HEK293 (cell line): ENCODE data around the gene RPS10.

Experiments used
- CTCF ChIA-PET: fragments of 350-600 bp; formaldehyde crosslinking; extraction: SDS; loops from one replicate; lab custom pipeline; 2021; ENCODE audit warnings: antibody characterized with exemption; lab: Yijun Ruan, JAX
- POLR2A ChIA-PET: fragments of 300-600 bp; formaldehyde crosslinking; extraction: SDS; loops from one replicate; lab custom pipeline; 2020; ENCODE audit warnings: antibody characterized with exemption, inconsistent platforms; lab: Yijun Ruan, JAX
- H3K27ac ChIP-seq: fragments of 200-500 bp; sonication (Bioruptor generic); 2 replicates; pipeline ENCODE4 v1.5.1; 2014; ENCODE audit warnings: low read depth, low read length, control low read depth, inconsistent platforms; ENCODE audit errors: extremely low read depth
- H3K36me3 ChIP-seq, 2 experiments: fragments of 200-500 bp in 1 of 2; sonication (Bioruptor generic) in 1 of 2; 1 replicate in 1 of 2; 2 replicates in 1 of 2; pipeline ENCODE4 v1.5.1; 2014 to 2017; ENCODE audit warnings: inconsistent platforms in 2 of 2, low read length in 2 of 2; ENCODE audit not compliant: control insufficient read depth in 2 of 2, insufficient read depth in 1 of 2
- H3K4me1 ChIP-seq: fragments of 200-500 bp; sonication (Bioruptor generic); 2 replicates; pipeline ENCODE4 v1.5.1; 2014; ENCODE audit warnings: mild to moderate bottlenecking, low read length, inconsistent platforms; ENCODE audit not compliant: control insufficient read depth, insufficient read depth
- H3K4me3 ChIP-seq: 2 replicates; pipeline ENCODE4 v1.5.1; 2011; ENCODE audit warnings: low read depth, mild to moderate bottlenecking, control low read depth, low read length, moderate library complexity
- H3K9me3 ChIP-seq: fragments of 200-500 bp; sonication (Bioruptor generic); 2 replicates; pipeline ENCODE4 v1.5.1; 2014; ENCODE audit warnings: low read depth, low read length, inconsistent platforms; ENCODE audit not compliant: control insufficient read depth, insufficient read depth
- EGR2 ChIP-seq: fragments of 450-650 bp; formaldehyde crosslinking; IDR thresholded peaks from 2 replicates; pipeline ENCODE4 v1.5.1; 2016; ENCODE audit warnings: low read depth, missing biosample characterization, missing genetic modification characterization
- IKZF3 ChIP-seq: fragments of 450-650 bp; IDR thresholded peaks from 2 replicates; pipeline ENCODE4 v1.5.0; 2018; ENCODE audit warnings: missing biosample characterization, mild to moderate bottlenecking, missing genetic modification characterization, moderate library complexity
- KLF10 ChIP-seq: fragments of 450-650 bp; IDR thresholded peaks from 2 replicates; pipeline ENCODE4 v1.5.1; 2018; ENCODE audit warnings: missing biosample characterization, mild to moderate bottlenecking, missing genetic modification characterization
- PRDM1 ChIP-seq: fragments of 450-650 bp; formaldehyde crosslinking; IDR thresholded peaks from 2 replicates; pipeline ENCODE4; 2016; ENCODE audit warnings: missing biosample characterization, missing genetic modification characterization
- SP3 ChIP-seq: fragments of 450-650 bp; formaldehyde crosslinking; IDR thresholded peaks from 2 replicates; pipeline ENCODE4 v1.5.1; 2016; ENCODE audit warnings: missing biosample characterization, missing genetic modification characterization
- TRIM28 ChIP-seq: IDR thresholded peaks from 2 replicates; pipeline ENCODE4 v1.6.1; 2011; ENCODE audit warnings: low read length, control low read depth, borderline replicate concordance
- ZBTB1 ChIP-seq: fragments of 450-650 bp; formaldehyde crosslinking; IDR thresholded peaks from 2 replicates; pipeline ENCODE4 v1.5.1; 2016; ENCODE audit warnings: missing biosample characterization, missing genetic modification characterization
- ZBTB20 ChIP-seq: fragments of 450-650 bp; formaldehyde crosslinking; IDR thresholded peaks from 2 replicates; pipeline ENCODE4 v1.5.1; 2016; ENCODE audit warnings: missing biosample characterization, missing genetic modification characterization
- ZFP3 ChIP-seq: fragments of 450-650 bp; formaldehyde crosslinking; IDR thresholded peaks from 2 replicates; pipeline ENCODE4 v1.5.1; 2016; ENCODE audit warnings: low read depth, missing biosample characterization, missing genetic modification characterization
- ZNF16 ChIP-seq: fragments of 450-650 bp; formaldehyde crosslinking; IDR thresholded peaks from 2 replicates; pipeline ENCODE4 v1.5.1; 2016; ENCODE audit warnings: low read depth, missing biosample characterization, missing genetic modification characterization
- ZNF324 ChIP-seq: fragments of 450-650 bp; formaldehyde crosslinking; IDR thresholded peaks from 2 replicates; pipeline ENCODE4 v1.5.1; 2016; ENCODE audit warnings: missing biosample characterization, missing genetic modification characterization
- ZNF394 ChIP-seq: fragments of 450-650 bp; formaldehyde crosslinking; IDR thresholded peaks from 2 replicates; pipeline ENCODE4 v1.5.1; 2016; ENCODE audit warnings: missing biosample characterization, missing genetic modification characterization, mild to moderate bottlenecking, moderate library complexity, borderline replicate concordance
- ZNF473 ChIP-seq: fragments of 450-650 bp; formaldehyde crosslinking; IDR thresholded peaks from 2 replicates; pipeline ENCODE4 v1.5.1; 2017; ENCODE audit warnings: missing biosample characterization, missing genetic modification characterization
- ZNF501 ChIP-seq: fragments of 450-650 bp; formaldehyde crosslinking; IDR thresholded peaks from 2 replicates; pipeline ENCODE4 v1.5.1; 2016; ENCODE audit warnings: missing biosample characterization, missing genetic modification characterization
- ZNF514 ChIP-seq: fragments of 450-650 bp; formaldehyde crosslinking; IDR thresholded peaks from 2 replicates; pipeline ENCODE4 v1.5.1; 2016; ENCODE audit warnings: missing biosample characterization, missing genetic modification characterization
- ZNF560 ChIP-seq: fragments of 450-650 bp; formaldehyde crosslinking; IDR thresholded peaks from 2 replicates; pipeline ENCODE4 v1.5.1; 2017; ENCODE audit warnings: missing biosample characterization, missing genetic modification characterization, borderline replicate concordance
- ZNF585B ChIP-seq: fragments of 450-650 bp; formaldehyde crosslinking; IDR thresholded peaks from 2 replicates; pipeline ENCODE4 v1.5.1; 2016; ENCODE audit warnings: missing biosample characterization, missing genetic modification characterization
- ZNF660 ChIP-seq: fragments of 450-650 bp; IDR thresholded peaks from 2 replicates; pipeline ENCODE4 v1.5.1; 2018; ENCODE audit warnings: missing biosample characterization, mild to moderate bottlenecking, missing genetic modification characterization
- ZNF76 ChIP-seq: fragments of 450-650 bp; formaldehyde crosslinking; IDR thresholded peaks from 2 replicates; pipeline ENCODE4; 2016; ENCODE audit warnings: low read depth, missing biosample characterization, missing genetic modification characterization, borderline replicate concordance
- TF ChIP-seq, protein P1 (sequence below): fragments of 450-650 bp; IDR thresholded peaks from 2 replicates; pipeline ENCODE4 v1.5.1; 2018; ENCODE audit warnings: missing biosample characterization, mild to moderate bottlenecking, missing genetic modification characterization
- TF ChIP-seq, protein P2 (sequence below): fragments of 450-650 bp; formaldehyde crosslinking; IDR thresholded peaks from 2 replicates; pipeline ENCODE4 v1.5.1; 2016; ENCODE audit warnings: missing biosample characterization, missing genetic modification characterization
- TF ChIP-seq, protein P3 (sequence below): IDR thresholded peaks from 2 replicates; pipeline ENCODE4 v1.6.1; 2011; ENCODE audit warnings: mild to moderate bottlenecking, low read depth, low read length, borderline replicate concordance
- TF ChIP-seq, protein P4 (sequence below): fragments of 450-650 bp; formaldehyde crosslinking; IDR thresholded peaks from 2 replicates; pipeline ENCODE4 v1.5.1; 2016; ENCODE audit warnings: missing biosample characterization, missing genetic modification characterization
- TF ChIP-seq, protein P5 (sequence below): fragments of 450-650 bp; formaldehyde crosslinking; IDR thresholded peaks from 2 replicates; pipeline ENCODE4 v1.5.1; 2016; ENCODE audit warnings: missing biosample characterization, missing genetic modification characterization
- TF ChIP-seq, protein P6 (sequence below): fragments of 450-650 bp; formaldehyde crosslinking; IDR thresholded peaks from 2 replicates; pipeline ENCODE4 v1.5.1; 2016; ENCODE audit warnings: missing biosample characterization, missing genetic modification characterization

The RPS10 gene

DNA sequence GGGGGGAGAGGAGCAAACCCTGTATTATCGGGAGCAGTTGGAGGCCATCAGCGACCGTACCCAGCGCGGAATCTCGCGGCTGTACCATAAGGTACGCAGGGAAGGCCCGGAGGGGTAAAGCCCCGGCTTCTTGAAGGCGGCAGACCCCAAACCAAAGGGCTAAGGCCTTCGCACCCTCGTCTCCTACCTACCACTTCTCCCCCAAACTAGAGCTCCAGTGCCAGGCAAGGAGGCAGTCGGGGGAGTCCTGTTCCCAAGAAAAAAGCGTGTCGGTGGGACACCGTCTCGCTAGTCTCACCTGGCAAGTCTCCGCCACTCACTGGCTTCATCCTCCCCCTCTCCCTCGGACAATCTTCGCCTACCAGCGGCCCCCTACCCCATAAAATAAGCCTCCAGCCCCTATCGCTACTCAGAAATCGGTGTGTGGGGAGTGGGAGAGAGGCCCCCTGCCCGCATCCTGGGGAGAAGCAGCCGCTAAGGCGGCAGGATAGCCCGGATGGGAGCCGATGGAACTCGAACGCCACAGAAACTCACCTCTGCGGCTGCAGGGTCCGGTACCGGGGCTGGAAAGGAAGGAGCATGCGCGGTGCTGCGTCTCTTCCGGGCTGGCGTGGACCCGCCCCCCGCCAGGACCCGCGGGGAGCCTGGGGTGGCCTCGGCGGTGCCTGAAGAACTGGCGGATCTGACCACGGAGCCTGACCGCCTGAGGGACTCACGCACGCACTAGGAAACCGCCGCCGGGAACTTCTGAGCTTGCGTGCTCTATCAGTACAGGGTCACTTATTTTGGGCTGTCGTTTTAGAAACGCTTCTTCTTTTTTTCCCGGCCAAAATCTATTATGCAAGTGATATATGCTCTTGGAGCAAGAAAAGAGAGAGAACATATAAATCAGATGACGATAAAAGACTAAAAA lies at the start of gene RPS10 (continued):
- TF ChIP-seq, protein P1, sequence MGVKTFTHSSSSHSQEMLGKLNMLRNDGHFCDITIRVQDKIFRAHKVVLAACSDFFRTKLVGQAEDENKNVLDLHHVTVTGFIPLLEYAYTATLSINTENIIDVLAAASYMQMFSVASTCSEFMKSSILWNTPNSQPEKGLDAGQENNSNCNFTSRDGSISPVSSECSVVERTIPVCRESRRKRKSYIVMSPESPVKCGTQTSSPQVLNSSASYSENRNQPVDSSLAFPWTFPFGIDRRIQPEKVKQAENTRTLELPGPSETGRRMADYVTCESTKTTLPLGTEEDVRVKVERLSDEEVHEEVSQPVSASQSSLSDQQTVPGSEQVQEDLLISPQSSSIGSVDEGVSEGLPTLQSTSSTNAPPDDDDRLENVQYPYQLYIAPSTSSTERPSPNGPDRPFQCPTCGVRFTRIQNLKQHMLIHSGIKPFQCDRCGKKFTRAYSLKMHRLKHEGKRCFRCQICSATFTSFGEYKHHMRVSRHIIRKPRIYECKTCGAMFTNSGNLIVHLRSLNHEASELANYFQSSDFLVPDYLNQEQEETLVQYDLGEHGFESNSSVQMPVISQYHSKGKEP (tag by site-specific recombination), result 0 out of 2 replicates have a peak, but pooled peaks have one; percentile 14
- TF ChIP-seq ZNF660 (tag by site-specific recombination) (peak; percentile 84), IKZF3 (tag by site-specific recombination) (0 out of 2 replicates have a peak, but pooled peaks have one; percentile 6), ZNF501 (peak; percentile 82; the same call in 1 of the 2 replicates), ZNF76 (tag by site-specific recombination) (peak; percentile 50; the same call in 1 of the 2 replicates), ZBTB20 (peak; percentile 59; the same call in 1 of the 2 replicates), ZNF473 (no peak), ZFP3 (tag by site-specific recombination) (no peak), ZBTB1 (tag by site-specific recombination) (no peak), ZNF324 (tag by site-specific recombination) (0 out of 2 replicates have a peak, but pooled peaks have one; percentile 28), ZNF16 (tag by site-specific recombination) (no peak)
- TF ChIP-seq, protein P2, sequence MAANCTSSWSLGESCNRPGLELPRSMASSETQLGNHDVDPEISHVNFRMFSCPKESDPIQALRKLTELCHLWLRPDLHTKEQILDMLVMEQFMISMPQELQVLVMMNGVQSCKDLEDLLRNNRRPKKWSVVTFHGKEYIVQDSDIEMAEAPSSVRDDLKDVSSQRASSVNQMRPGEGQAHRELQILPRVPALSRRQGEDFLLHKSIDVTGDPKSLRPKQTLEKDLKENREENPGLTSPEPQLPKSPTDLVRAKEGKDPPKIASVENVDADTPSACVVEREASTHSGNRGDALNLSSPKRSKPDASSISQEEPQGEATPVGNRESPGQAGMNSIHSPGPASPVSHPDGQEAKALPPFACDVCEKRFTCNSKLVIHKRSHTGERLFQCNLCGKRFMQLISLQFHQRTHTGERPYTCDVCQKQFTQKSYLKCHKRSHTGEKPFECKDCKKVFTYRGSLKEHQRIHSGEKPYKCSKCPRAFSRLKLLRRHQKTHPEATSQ, result no peak

DNA sequence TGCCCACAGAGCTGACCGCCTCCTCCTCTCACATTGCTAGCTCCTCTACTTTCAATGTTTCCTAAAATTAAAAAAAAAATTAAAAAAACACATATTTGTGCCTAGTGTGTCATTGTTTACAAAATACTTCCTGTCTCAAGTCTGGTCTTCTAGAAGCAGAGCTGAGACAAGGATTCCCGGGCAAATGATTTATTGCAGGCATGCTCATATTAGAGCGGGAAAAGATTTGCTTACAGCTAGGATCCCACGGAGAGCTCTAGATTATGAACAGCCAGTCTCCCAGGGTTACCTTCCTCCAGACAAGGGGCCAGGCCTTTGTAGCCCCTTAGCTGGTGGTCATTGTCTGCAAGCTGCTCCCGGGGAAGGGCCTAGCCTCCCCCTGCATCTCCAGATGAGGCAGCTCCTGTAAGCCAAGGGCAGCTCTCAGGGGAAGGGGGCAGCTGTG lies 49.4 kb upstream of the RPS10 start:
- ChIA-PET POLR2A (interaction anchor here (1.1 to 1.6 kb wide), 2 partner anchors 9 to 60 kb away, joined by 3 to 7 read pairs; partner anchors contain the start of gene PACSIN1), CTCF (interaction anchor here (0.6 to 1.7 kb wide), 3 partner anchors 11 to 312 kb away, joined by 3 to 9 read pairs (median 3); no protein-coding TSS in a partner anchor)
- no peak overlapping the region for H3K27ac ChIP-seq
- no peak for TF ChIP-seq ZNF514 (tag by site-specific recombination)
- no peak for TF ChIP-seq SP3 (tag by site-specific recombination)
- TF ChIP-seq KLF10 (tag by site-specific recombination), result no peak
- TF ChIP-seq, protein P3, sequence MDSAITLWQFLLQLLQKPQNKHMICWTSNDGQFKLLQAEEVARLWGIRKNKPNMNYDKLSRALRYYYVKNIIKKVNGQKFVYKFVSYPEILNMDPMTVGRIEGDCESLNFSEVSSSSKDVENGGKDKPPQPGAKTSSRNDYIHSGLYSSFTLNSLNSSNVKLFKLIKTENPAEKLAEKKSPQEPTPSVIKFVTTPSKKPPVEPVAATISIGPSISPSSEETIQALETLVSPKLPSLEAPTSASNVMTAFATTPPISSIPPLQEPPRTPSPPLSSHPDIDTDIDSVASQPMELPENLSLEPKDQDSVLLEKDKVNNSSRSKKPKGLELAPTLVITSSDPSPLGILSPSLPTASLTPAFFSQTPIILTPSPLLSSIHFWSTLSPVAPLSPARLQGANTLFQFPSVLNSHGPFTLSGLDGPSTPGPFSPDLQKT, result no peak
- no peak for TF ChIP-seq PRDM1
- no peak for TF ChIP-seq ZNF560
- no peak for TF ChIP-seq EGR2
- TF ChIP-seq ZNF473, result no peak
- TF ChIP-seq, protein P4, sequence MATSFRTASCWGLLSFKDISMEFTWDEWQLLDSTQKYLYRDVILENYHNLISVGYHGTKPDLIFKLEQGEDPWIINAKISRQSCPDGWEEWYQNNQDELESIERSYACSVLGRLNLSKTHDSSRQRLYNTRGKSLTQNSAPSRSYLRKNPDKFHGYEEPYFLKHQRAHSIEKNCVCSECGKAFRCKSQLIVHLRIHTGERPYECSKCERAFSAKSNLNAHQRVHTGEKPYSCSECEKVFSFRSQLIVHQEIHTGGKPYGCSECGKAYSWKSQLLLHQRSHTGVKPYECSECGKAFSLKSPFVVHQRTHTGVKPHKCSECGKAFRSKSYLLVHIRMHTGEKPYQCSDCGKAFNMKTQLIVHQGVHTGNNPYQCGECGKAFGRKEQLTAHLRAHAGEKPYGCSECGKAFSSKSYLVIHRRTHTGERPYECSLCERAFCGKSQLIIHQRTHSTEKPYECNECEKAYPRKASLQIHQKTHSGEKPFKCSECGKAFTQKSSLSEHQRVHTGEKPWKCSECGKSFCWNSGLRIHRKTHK (tag by site-specific recombination), result no peak
- TF ChIP-seq, protein P5, sequence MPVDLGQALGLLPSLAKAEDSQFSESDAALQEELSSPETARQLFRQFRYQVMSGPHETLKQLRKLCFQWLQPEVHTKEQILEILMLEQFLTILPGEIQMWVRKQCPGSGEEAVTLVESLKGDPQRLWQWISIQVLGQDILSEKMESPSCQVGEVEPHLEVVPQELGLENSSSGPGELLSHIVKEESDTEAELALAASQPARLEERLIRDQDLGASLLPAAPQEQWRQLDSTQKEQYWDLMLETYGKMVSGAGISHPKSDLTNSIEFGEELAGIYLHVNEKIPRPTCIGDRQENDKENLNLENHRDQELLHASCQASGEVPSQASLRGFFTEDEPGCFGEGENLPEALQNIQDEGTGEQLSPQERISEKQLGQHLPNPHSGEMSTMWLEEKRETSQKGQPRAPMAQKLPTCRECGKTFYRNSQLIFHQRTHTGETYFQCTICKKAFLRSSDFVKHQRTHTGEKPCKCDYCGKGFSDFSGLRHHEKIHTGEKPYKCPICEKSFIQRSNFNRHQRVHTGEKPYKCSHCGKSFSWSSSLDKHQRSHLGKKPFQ (tag by site-specific recombination), result no peak
- no peak for TF ChIP-seq ZNF394 (tag by site-specific recombination)
- TF ChIP-seq ZNF585B (tag by site-specific recombination), result no peak
- TF ChIP-seq TRIM28, result no peak
- TF ChIP-seq, protein P6, sequence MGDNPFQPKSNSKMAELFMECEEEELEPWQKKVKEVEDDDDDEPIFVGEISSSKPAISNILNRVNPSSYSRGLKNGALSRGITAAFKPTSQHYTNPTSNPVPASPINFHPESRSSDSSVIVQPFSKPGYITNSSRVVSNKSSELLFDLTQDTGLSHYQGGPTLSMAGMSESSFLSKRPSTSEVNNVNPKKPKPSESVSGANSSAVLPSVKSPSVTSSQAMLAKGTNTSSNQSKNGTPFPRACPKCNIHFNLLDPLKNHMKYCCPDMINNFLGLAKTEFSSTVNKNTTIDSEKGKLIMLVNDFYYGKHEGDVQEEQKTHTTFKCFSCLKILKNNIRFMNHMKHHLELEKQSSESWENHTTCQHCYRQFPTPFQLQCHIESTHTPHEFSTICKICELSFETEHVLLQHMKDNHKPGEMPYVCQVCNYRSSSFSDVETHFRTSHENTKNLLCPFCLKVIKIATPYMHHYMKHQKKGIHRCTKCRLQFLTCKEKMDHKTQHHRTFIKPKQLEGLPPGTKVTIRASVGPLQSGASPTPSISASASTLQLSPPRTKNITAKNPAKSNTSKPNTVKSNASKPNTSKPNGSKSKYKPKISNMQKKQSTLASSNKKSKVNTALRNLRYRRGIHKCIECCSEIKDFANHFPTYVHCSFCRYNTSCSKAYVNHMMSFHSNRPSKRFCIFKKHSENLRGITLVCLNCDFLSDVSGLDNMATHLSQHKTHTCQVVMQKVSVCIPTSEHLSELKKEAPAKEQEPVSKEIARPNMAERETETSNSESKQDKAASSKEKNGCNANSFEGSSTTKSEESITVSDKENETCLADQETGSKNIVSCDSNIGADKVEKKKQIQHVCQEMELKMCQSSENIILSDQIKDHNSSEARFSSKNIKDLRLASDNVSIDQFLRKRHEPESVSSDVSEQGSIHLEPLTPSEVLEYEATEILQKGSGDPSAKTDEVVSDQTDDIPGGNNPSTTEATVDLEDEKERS (tag by site-specific recombination), result no peak
- no peak overlapping the region for H3K4me3 ChIP-seq
- H3K4me1 ChIP-seq, result no peaks in the 10 kb centered on the region
- H3K36me3 ChIP-seq, result no peaks in the 10 kb centered on the region
- no peaks in the 10 kb centered on the region for H3K9me3 ChIP-seq
